Activated naive CD8-positive, alpha-beta T cell treated with anti-CD3 and anti-CD28 coated beads, Interleukin-2, amount 50 U/mL, for 24 hours (primary cell): ENCODE results near the gene CCL2.
"Not testable (repeated sequence)": the region's sequence is repeated elsewhere in the genome, so short reads cannot be mapped to it uniquely, and the experiment has no call there.

Experiments used
- ATAC-seq: fragments of 150-1000 bp; cut with Tn5 transposase; one replicate; pipeline ENCODE4 v1.10.0; 2021
- DNase-seq: peaks from one replicate; pipeline ENCODE4 v3.0.0; 2021
- H3K27ac Mint-ChIP-seq: one replicate; pipeline ENCODE4 v1.8.0; 2021; ENCODE audit warnings: mild to moderate bottlenecking, mixed read lengths
- H3K27me3 Mint-ChIP-seq: one replicate; pipeline ENCODE4 v1.8.0; 2021; ENCODE audit warnings: mixed read lengths
- H3K36me3 Mint-ChIP-seq: one replicate; pipeline ENCODE4 v1.8.0; 2021; ENCODE audit warnings: low read depth, mixed read lengths
- H3K4me1 Mint-ChIP-seq: one replicate; pipeline ENCODE4 v1.8.0; 2021; ENCODE audit warnings: mixed read lengths
- H3K4me3 Mint-ChIP-seq: one replicate; pipeline ENCODE4 v1.8.0; 2021; ENCODE audit warnings: mild to moderate bottlenecking, moderate library complexity, mixed read lengths
- H3K9me3 Mint-ChIP-seq: one replicate; pipeline ENCODE4 v1.8.0; 2021; ENCODE audit warnings: mixed read lengths

CCL2 gene

DNA sequence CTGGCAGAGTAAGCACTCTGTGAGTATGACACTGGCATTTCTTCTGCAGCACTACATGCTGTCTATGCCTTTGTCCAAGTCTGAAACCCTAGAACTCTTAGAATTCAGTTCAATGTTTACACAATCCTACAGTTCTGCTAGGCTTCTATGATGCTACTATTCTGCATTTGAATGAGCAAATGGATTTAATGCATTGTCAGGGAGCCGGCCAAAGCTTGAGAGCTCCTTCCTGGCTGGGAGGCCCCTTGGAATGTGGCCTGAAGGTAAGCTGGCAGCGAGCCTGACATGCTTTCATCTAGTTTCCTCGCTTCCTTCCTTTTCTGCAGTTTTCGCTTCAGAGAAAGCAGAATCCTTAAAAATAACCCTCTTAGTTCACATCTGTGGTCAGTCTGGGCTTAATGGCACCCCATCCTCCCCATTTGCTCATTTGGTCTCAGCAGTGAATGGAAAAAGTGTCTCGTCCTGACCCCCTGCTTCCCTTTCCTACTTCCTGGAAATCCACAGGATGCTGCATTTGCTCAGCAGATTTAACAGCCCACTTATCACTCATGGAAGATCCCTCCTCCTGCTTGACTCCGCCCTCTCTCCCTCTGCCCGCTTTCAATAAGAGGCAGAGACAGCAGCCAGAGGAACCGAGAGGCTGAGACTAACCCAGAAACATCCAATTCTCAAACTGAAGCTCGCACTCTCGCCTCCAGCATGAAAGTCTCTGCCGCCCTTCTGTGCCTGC, at the start of gene CCL2:
Gene CCL2, plus strand, starts transcription at position 635 of the 730 bp plus-strand sequence. Its CDS starts 65 bp downstream, at position 700.
- no peak for ATAC-seq
- no peak for DNase-seq
- Mint-ChIP-seq H3K27ac (no peak within 1 kb of the TSS), H3K27me3 (peaks cover 41% of the 10 kb centered on the region), H3K9me3 (no peaks in the 10 kb centered on the region), H3K4me3 (no peak within 1 kb of the TSS), H3K36me3 (no peaks in the 10 kb centered on the region), H3K4me1 (peaks cover 9% of the 10 kb centered on the region)

DNA sequence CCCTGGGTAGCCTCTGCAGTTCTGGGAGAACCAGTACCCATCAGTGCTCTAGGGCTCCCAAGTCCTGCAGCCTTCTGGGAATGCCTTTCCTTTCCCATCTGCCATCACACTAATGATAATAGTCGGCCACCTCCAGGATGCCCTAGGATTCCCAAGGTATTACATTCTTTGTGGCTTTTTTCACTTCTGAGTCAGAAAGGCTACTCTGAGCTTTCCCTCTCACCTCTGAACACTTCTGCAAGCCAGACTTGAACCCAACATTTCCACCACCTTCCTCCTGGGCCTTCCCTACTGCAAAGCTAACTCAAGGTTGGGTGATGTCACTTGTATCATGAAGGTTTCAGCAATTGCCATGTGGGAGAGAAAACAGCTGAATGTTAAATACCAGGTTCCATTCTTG, 49.7 kb upstream of the CCL2 start:
- no peak overlapping the region for H3K4me3 Mint-ChIP-seq
- ATAC-seq (no peak), DNase-seq (no peak)
- H3K4me1 Mint-ChIP-seq, result peaks cover 16% of the 10 kb centered on the region
- H3K36me3 Mint-ChIP-seq, result no peaks in the 10 kb centered on the region
- no peak overlapping the region for H3K27ac Mint-ChIP-seq
- H3K27me3 Mint-ChIP-seq, result peaks cover 11% of the 10 kb centered on the region
- no peaks in the 10 kb centered on the region for H3K9me3 Mint-ChIP-seq

DNA sequence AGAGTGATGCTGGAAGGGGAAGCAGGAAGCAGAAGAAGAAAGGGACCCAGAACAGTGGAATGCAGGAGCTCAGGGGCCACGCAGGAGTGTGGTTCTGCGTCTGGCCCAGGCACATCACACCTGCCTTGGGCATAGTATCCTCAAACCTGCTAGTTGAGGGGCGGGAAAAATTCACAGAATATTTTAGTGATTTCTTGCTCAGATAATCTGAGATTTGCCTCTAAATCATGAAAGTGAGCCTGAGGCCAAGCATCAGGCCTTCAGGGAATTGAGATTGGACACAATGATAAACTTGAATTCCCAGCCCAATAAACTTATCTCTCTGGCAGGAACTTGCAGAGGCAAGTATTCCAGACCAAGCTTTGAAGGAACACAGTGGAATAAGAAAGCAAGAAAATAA, 48.5 kb upstream of the CCL2 start:
- H3K27me3 Mint-ChIP-seq, result peaks cover 15% of the 10 kb centered on the region
- no peak for DNase-seq
- H3K9me3 Mint-ChIP-seq, result no peaks in the 10 kb centered on the region
- no peak overlapping the region for H3K27ac Mint-ChIP-seq
- H3K4me1 Mint-ChIP-seq, result peaks cover 9% of the 10 kb centered on the region
- no peak for ATAC-seq
- no peak overlapping the region for H3K4me3 Mint-ChIP-seq
- H3K36me3 Mint-ChIP-seq, result no peaks in the 10 kb centered on the region

DNA sequence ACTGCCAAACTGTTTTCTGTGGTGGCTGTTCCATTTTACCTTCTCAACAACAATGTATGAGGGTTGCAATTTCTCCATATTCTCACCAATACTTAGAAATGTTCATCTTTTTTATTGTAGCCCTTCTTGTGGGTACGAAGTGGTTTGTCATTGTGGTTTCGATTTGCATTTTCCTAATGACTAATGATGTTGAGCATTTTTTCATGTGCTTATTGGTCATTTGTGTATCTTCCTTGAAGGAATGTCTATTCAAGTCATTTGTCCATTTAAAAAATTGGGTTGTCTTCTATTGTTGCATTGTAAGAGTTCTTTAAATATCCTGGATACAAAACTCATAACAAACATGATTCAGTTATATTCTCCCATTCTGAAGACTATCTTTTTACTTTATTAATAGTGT, 47.5 kb upstream of the CCL2 start:
- no peak overlapping the region for H3K4me3 Mint-ChIP-seq
- DNase-seq, result no peak
- H3K27ac Mint-ChIP-seq, result no peak overlapping the region
- ATAC-seq, result no peak
- no peaks in the 10 kb centered on the region for H3K36me3 Mint-ChIP-seq
- H3K9me3 Mint-ChIP-seq, result no peaks in the 10 kb centered on the region
- peaks cover 2% of the 10 kb centered on the region for H3K4me1 Mint-ChIP-seq
- peaks cover 15% of the 10 kb centered on the region for H3K27me3 Mint-ChIP-seq

DNA sequence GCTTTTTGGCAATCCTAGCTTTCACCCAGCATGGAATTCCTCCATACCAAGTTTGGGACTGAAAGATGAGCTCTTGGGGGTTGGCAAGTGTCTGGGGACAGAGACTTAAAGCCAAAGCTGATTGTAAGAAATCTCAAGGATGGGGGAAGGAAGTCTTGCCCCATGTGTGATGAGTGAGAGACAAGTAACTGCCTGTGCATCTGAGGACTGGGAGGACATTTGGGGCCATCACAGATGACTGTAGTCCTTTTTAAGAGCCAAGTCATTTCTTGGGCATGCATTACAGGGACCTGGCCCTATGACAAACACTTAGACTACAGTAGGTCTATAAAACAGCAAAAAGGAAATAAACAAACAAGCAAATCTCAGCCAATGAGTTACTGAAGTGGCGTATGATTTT, 36.3 kb upstream of the CCL2 start:
- H3K9me3 Mint-ChIP-seq, result peaks cover 6% of the 10 kb centered on the region
- ATAC-seq (no peak), DNase-seq (no peak)
- H3K27ac Mint-ChIP-seq, result no peak overlapping the region
- no peaks in the 10 kb centered on the region for H3K36me3 Mint-ChIP-seq
- peaks cover 28% of the 10 kb centered on the region for H3K27me3 Mint-ChIP-seq
- no peaks in the 10 kb centered on the region for H3K4me1 Mint-ChIP-seq
- no peak overlapping the region for H3K4me3 Mint-ChIP-seq

DNA sequence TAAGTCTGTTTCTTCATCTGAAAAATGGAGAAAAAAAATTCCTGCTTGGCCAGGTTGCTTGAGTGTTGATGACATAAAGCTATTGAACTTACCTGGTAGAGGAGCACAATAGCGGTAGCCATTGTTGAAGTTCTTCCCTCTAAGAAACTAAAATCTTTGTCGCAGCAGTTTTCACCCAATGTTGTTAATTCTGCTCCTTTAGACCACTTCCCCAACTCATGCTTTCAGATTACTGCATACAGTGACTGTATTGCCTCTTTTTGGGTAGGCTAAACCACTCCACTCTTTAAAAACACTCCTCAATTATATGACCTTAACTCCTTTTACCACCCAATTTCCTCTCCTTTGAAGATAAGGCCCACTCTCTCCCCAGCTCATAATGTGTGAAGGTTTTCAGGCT, 35.7 kb upstream of the CCL2 start:
- ATAC-seq, result no peak
- Mint-ChIP-seq H3K9me3 (peaks cover 1% of the 10 kb centered on the region), H3K4me1 (no peaks in the 10 kb centered on the region), H3K27me3 (peaks cover 23% of the 10 kb centered on the region), H3K27ac (no peak overlapping the region), H3K36me3 (no peaks in the 10 kb centered on the region), H3K4me3 (no peak overlapping the region)
- DNase-seq, result no peak

DNA sequence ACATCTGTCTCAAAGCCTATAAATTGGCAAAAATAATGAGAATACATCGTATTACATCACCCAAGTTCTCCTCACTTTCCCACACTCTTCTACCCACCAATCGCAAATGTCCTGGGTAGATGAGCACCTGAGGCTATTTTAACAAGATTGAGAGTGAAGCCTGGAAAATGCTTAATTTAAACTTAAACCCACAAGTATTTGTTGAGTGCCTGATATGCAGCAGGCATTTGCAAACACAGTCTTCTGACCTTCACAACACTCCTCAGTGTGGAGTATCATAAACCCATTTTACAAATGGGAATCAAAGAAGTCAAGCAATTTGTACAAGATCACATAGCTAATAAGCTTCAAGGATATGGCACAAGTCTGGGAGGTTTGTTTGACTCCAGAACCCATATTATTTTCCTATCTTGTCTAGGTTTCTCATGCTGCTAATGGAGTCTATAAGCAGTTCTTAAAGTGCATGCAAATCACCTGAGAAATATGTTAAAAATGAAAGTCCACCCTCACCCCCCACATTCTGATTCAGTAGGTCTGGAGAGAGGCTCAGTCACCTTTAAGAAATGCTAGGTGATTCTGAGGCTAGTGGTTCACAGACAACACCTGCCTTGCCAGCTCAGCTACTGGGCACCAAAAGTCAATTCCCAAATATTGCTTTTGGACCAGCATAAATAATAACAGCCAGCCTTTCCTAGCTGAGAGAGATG, 34.9 kb upstream of the CCL2 start:
- no peaks in the 10 kb centered on the region for H3K36me3 Mint-ChIP-seq
- no peaks in the 10 kb centered on the region for H3K4me1 Mint-ChIP-seq
- H3K27ac Mint-ChIP-seq, result no peak overlapping the region
- ATAC-seq (no peak), DNase-seq (no peak)
- no peak overlapping the region for H3K4me3 Mint-ChIP-seq
- H3K9me3 Mint-ChIP-seq, result no peaks in the 10 kb centered on the region
- H3K27me3 Mint-ChIP-seq, result peaks cover 17% of the 10 kb centered on the region

DNA sequence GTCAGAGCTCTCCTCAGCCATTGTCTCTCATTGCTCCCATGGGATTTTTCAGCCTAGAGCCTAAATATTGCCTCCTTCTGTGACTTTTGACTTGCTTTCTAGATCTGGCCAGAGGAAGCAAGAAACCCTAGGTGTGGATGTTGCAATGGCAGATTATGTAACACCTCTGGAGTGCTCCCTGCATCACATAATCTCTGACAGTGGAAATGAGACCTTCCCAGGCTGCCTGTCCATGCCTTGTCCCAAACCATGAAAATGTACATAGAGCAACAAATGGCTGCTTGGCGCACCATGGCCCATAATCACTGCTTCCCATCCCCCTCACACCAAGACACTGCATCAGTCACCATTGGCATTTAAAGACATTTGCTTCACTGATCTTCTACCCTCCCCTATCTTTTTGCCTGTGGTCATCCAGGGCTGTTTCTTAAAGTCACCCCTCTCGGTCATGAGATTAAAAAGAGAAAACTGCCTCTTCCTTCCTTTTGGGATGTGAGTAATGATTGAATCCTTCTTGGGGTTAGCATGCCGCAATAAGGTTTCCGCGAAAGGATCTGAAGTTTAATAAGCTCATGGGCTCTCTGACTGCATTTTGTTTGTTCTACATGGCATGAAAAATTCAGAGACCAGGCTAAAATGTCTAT, 34.2 kb upstream of the CCL2 start:
- ATAC-seq (no peak), DNase-seq (no peak)
- Mint-ChIP-seq H3K9me3 (no peaks in the 10 kb centered on the region), H3K27me3 (peaks cover 17% of the 10 kb centered on the region), H3K36me3 (no peaks in the 10 kb centered on the region), H3K4me3 (no peak overlapping the region), H3K4me1 (no peaks in the 10 kb centered on the region), H3K27ac (no peak overlapping the region)

DNA sequence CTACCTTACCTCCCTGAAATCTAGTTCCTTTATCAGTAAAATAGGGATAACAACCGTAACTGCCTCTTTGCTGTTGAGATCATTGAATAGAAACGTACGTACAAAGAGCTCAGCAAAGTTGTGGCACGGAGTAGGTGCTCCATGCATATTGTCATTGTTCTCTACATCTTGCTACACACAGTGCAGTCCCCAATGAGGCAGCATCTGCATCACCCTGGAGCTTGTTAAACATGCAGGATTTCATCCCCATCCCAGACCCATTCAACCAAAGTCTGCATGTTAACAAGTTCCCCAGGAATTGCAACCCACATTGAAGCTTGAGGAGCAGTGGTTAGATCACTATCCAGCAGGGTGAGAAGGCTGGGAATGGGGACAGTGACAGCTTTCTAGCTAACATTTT, 33.7 kb upstream of the CCL2 start:
- DNase-seq, result no peak
- no peak overlapping the region for H3K4me3 Mint-ChIP-seq
- peaks cover 13% of the 10 kb centered on the region for H3K27me3 Mint-ChIP-seq
- no peak overlapping the region for H3K27ac Mint-ChIP-seq
- no peaks in the 10 kb centered on the region for H3K4me1 Mint-ChIP-seq
- no peak for ATAC-seq
- H3K9me3 Mint-ChIP-seq, result no peaks in the 10 kb centered on the region
- no peaks in the 10 kb centered on the region for H3K36me3 Mint-ChIP-seq

DNA sequence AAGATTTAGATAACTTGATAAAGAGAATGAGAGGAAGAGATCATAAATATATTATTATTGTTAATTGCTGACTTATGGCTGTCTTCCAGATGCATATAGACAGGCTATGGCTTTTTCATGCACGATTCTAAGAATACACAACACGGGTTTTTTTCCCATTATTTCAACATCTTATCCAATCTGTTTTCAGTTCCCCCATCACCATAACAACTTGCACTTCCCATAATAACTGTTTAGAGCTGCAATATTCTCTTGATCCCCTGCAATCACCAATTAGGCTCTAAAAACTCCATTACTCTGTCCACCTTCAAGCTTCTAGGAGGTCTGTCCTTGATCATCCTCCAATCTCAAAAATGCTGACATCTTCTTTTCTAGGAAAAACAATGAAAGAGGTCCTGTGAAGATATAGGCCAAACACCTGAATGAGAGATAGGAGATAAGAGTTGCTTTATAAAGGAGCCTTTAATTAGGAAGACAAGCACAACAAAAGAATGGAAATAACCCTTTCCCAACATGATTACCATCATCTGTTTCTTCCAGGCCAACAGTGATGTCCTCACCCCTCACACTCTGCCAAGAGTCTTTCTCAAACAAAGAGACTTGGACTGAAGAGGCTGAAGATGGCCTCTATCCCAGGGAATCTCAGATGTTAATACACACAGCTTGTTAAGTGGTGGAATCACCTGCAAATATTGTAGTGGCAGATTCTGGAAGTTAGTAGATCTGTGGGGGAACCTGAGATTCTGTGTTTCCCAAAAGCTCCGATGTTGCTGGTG, 32.2 kb upstream of the CCL2 start:
- Mint-ChIP-seq H3K4me1 (no peaks in the 10 kb centered on the region), H3K27me3 (peaks cover 3% of the 10 kb centered on the region), H3K27ac (no peak overlapping the region), H3K36me3 (no peaks in the 10 kb centered on the region), H3K9me3 (no peaks in the 10 kb centered on the region), H3K4me3 (no peak overlapping the region)
- no peak for ATAC-seq
- no peak for DNase-seq

DNA sequence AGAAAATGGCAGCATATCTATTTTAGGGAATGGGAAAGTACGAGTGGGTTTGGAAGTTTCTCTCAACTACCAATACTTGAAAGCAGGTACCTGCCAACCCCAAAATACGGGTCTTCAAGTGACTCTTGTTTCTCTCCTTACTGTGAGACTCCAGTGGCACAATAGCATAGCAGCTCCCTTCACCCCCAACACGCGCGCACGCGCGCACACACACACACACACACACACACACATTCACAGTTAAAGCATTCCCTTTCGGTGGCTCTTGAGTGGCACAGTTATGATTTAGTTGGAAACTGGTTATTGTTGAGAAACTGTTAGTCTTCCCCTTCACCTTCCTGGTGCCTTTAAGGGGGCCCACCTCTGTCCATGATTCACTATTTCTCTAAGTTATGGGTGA, 30.0 kb upstream of the CCL2 start:
- H3K4me3 Mint-ChIP-seq, result no peak overlapping the region
- H3K9me3 Mint-ChIP-seq, result no peaks in the 10 kb centered on the region
- no peak for DNase-seq
- peaks cover 11% of the 10 kb centered on the region for H3K27me3 Mint-ChIP-seq
- no peak overlapping the region for H3K27ac Mint-ChIP-seq
- no peaks in the 10 kb centered on the region for H3K4me1 Mint-ChIP-seq
- no peak for ATAC-seq
- peaks cover 3% of the 10 kb centered on the region for H3K36me3 Mint-ChIP-seq

DNA sequence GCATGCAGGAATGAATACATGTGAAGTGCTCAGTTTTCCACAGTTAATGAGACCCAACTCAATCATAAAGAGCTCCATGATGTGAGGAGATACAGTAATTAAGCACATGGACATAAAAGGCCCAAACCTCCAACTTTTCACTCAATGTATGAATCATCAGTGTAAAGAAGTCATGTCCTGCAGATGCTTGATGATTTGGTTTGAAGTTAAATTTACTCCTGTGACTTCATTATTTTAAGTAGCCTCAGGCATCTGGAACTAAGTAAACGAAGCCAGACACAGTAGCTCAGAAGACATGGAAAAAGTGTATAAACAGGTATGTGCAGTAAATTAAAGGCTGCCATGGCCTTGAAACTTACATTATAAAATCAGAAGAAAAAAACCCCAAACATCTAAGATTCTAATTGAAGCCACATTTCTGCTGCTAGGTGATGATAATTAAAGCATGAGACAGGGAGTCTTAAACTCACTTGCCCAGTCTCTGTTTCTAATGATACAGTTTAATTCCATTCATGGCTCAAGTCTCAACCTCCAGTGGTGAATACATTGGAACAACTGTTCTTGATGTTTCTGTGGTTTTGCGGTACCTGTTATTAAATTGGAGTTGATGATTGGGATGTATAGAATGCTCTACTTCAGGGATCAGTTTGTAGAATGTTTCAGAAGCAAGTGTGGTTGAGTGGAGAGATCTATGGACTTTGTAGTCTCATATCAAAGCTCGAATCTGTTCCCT, 28.9 kb upstream of the CCL2 start:
- no peak overlapping the region for H3K27ac Mint-ChIP-seq
- no peak overlapping the region for H3K4me3 Mint-ChIP-seq
- peaks cover 11% of the 10 kb centered on the region for H3K27me3 Mint-ChIP-seq
- DNase-seq, result no peak
- no peaks in the 10 kb centered on the region for H3K4me1 Mint-ChIP-seq
- no peaks in the 10 kb centered on the region for H3K9me3 Mint-ChIP-seq
- peaks cover 3% of the 10 kb centered on the region for H3K36me3 Mint-ChIP-seq
- no peak for ATAC-seq

DNA sequence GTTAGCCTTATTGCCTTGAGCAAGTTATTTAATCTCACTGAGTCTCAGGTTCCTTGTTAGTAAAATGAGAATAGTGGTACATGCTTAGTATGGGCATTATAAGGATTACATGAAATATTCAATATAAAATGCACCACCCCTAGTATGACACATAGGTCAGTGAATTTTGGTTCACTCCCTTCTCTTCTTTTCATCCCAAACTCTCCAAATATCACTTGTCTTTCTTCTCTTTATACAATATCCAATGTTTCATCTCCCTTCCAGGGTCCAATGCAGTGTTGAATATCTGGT, 28.4 kb upstream of the CCL2 start:
- Mint-ChIP-seq H3K27ac (no peak overlapping the region), H3K27me3 (peaks cover 11% of the 10 kb centered on the region), H3K4me3 (no peak overlapping the region), H3K36me3 (peaks cover 3% of the 10 kb centered on the region), H3K9me3 (no peaks in the 10 kb centered on the region), H3K4me1 (no peaks in the 10 kb centered on the region)
- DNase-seq (no peak), ATAC-seq (no peak)

DNA sequence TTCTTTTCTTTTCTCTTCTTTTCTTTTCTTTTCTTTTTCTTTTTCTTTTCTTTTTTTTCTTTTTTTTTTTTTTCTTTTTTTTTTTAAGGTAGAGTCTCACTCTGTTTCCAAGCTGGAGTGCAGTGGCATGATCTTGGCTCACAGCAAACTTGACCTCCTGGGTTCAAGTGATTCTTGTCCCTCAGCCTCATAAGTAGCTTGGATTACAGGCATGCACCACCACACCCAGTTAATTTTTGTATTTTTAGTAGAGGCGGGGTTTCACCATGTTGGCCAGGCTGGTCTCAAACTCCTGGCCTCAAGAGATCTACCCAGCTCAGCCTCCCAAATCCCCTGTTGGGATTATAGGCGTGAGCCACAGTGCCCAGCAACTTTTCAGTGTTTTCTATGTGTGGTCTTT, 27.8 kb upstream of the CCL2 start:
- not testable (repeated sequence) for H3K27ac Mint-ChIP-seq, H3K36me3 Mint-ChIP-seq, H3K4me3 Mint-ChIP-seq, DNase-seq, H3K4me1 Mint-ChIP-seq, ATAC-seq, H3K9me3 Mint-ChIP-seq
- H3K27me3 Mint-ChIP-seq, result peaks cover 11% of the 10 kb centered on the region
